ENCODE measurements around the gene IGF2BP1. TPM values are rescaled to one million over a fixed set of nuclear protein-coding genes. Genes with fewer than 3 reads are reported as not detected.

IGF2BP1 gene
- total RNA-seq, 1 experiment from 2014 or later = 0.02 TPM

DNA sequence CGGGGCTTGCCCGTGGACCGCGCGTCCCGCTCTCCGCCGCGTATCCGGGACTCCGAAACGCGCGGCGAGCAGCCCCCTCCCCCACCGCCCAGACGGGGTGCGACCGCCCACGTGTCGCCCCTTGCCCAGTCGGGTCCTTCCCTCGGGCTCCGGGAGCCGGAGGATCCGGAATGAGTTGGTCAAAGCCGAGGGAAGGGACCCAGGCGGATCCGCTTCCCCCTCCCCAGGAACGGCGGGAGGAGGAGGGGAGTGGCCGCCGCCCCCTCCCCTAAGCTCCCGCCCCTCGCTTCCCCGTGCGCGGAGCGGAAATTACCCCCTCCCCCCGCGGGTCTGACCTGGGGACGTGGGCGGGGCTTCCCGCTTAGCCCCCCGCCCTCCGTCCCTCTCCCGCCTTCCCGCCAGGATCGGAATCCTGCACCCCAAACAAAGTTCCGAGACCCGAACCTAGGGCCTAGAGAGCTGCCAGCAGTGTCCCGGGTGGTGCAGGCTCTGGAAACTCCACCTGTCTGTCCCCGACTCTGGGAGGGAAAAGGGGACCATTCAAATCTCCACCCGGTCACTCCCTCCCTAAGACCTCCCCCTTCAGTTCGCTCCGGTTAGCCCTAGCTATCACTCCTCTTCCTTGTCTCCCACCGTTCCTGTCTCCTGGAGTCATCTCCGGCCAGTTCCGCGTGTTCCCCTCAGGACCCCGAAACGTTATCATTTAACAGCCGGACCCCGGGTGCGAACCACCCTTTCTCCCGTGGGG, 1.0 kb upstream of the IGF2BP1 start:
- ChIA-PET CTCF (no interaction called here), POLR2A (no interaction called here)
- no peak for DNase-seq (ENCODE audit: unreplicated experiment)
- H3K27ac Mint-ChIP-seq (ENCODE audit: low read depth, unreplicated experiment) = no peak overlapping the region
- no peaks in the 10 kb centered on the region for H3K9me3 Mint-ChIP-seq (ENCODE audit: unreplicated experiment)
- peaks cover 93% of the 10 kb centered on the region for H3K27me3 Mint-ChIP-seq (ENCODE audit: insufficient read depth, unreplicated experiment)
- no peaks in the 10 kb centered on the region for H3K36me3 Mint-ChIP-seq (ENCODE audit: insufficient read depth, unreplicated experiment)
- intact Hi-C loops (cut with micrococcal nuclease) = no loop called here
- no peaks in the 10 kb centered on the region for H3K4me1 Mint-ChIP-seq (ENCODE audit: insufficient read depth, unreplicated experiment)
- BruUV-seq (replicated peaks) = no TSS peak
- TF ChIP-seq, protein P1, sequence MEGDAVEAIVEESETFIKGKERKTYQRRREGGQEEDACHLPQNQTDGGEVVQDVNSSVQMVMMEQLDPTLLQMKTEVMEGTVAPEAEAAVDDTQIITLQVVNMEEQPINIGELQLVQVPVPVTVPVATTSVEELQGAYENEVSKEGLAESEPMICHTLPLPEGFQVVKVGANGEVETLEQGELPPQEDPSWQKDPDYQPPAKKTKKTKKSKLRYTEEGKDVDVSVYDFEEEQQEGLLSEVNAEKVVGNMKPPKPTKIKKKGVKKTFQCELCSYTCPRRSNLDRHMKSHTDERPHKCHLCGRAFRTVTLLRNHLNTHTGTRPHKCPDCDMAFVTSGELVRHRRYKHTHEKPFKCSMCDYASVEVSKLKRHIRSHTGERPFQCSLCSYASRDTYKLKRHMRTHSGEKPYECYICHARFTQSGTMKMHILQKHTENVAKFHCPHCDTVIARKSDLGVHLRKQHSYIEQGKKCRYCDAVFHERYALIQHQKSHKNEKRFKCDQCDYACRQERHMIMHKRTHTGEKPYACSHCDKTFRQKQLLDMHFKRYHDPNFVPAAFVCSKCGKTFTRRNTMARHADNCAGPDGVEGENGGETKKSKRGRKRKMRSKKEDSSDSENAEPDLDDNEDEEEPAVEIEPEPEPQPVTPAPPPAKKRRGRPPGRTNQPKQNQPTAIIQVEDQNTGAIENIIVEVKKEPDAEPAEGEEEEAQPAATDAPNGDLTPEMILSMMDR (IDR thresholded peaks at IDR 0.05; ENCODE audit: unreplicated experiment) = no peak
- no peak overlapping the region for H3K4me3 Mint-ChIP-seq (ENCODE audit: unreplicated experiment)

DNA sequence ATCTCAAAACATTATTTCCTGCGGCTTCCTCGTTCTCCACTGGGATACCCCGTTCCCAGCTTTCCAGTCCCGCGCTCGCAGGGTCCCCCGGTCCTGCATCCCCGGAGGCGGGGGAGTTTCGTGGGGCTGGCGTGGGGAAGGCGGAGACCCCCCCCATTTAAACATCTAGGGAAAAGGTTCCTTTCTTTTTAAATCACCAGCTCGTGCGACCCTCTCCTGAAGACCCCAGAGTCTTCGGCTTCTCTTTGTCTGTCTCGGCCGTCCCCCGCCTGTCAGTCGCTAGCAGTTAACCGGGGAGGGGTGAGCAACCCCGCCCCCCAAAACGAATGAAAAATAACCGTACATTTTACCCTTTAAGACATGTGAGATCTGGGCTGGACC, 473 bp upstream of the IGF2BP1 start:
- Mint-ChIP-seq H3K4me3 (ENCODE audit: unreplicated experiment) (no peak overlapping the region), H3K36me3 (ENCODE audit: insufficient read depth, unreplicated experiment) (no peaks in the 10 kb centered on the region), H3K27me3 (ENCODE audit: insufficient read depth, unreplicated experiment) (peaks cover 93% of the 10 kb centered on the region), H3K9me3 (ENCODE audit: unreplicated experiment) (no peaks in the 10 kb centered on the region), H3K4me1 (ENCODE audit: insufficient read depth, unreplicated experiment) (no peaks in the 10 kb centered on the region), H3K27ac (ENCODE audit: low read depth, unreplicated experiment) (no peak overlapping the region)
- CTCF ChIA-PET = no interaction called here
- POLR2A ChIA-PET = no interaction called here
- intact Hi-C loops (cut with micrococcal nuclease) = no loop called here
- no peak for DNase-seq (ENCODE audit: unreplicated experiment)
- BruUV-seq (replicated peaks) = no TSS peak
- TF ChIP-seq, protein P1 (IDR thresholded peaks at IDR 0.05; ENCODE audit: unreplicated experiment) = no peak

DNA sequence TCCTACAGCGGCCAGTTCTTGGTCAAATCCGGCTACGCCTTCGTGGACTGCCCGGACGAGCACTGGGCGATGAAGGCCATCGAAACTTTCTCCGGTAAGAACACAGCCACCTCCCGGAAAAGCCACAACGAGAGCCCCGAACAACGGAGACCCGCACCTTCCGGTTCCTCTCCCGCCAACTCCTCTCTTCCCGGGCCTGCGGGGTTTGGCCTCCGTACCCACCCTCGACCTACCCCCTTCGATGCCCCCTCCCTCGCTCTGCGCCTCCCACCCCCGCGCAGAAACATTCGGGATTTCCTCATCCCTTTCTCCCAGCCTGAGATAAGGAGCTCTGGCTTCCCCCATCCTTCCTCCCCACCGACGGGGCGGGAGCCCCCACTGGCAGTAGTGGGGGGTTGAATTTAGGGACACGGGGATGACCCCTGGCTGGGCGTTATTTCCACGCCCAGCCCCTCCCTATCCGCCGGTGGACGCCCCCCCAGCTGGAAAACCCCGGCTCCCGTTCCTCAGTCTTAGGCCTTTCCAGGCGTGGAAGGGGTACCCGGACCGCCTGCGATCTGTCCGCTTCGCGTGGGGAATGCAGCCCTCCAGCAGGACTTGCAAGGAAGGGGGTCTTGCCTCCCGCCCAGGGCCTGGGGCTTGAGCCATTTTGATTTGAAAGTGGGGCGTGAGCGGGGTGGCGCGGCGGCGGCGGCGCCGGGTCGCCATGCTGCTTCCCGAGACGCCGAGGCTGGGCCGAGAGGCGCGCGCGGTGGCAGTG, 822 bp downstream of the IGF2BP1 start:
- POLR2A ChIA-PET = no interaction called here

More for the DNA sequence above, 822 bp downstream of the IGF2BP1 start:
- DNase-seq (ENCODE audit: unreplicated experiment) = no peak
- CTCF ChIA-PET = no interaction called here
- H3K27me3 Mint-ChIP-seq (ENCODE audit: insufficient read depth, unreplicated experiment) = peaks cover 93% of the 10 kb centered on the region
- H3K4me3 Mint-ChIP-seq (ENCODE audit: unreplicated experiment) = no peak overlapping the region
- no peaks in the 10 kb centered on the region for H3K9me3 Mint-ChIP-seq (ENCODE audit: unreplicated experiment)
- intact Hi-C loops (cut with micrococcal nuclease) = no loop called here
- H3K27ac Mint-ChIP-seq (ENCODE audit: low read depth, unreplicated experiment) = no peak overlapping the region
- BruUV-seq (replicated peaks) = no TSS peak
- no peaks in the 10 kb centered on the region for H3K36me3 Mint-ChIP-seq (ENCODE audit: insufficient read depth, unreplicated experiment)
- no peaks in the 10 kb centered on the region for H3K4me1 Mint-ChIP-seq (ENCODE audit: insufficient read depth, unreplicated experiment)
- TF ChIP-seq, protein P1 (IDR thresholded peaks at IDR 0.05; ENCODE audit: unreplicated experiment) = no peak
